H1 (cell line): Measurements from ENCODE around the gene AMT. TPM values are rescaled to one million over a fixed set of nuclear protein-coding genes. Genes with fewer than 3 reads are reported as not detected.

Source experiments
- BACH1 ChIP-seq: IDR thresholded peaks from 2 replicates; pipeline ENCODE4 v1.6.1; 2012; ENCODE audit warnings: low read length, improper control_type of control experiment
- CTBP2 ChIP-seq: IDR thresholded peaks from 2 replicates; pipeline ENCODE4 v1.7.0; 2011; ENCODE audit warnings: borderline replicate concordance, mild to moderate bottlenecking, moderate library complexity, mixed read lengths, low read length; ENCODE audit not compliant: insufficient read depth, insufficient read length
- GTF2F1 ChIP-seq: IDR thresholded peaks from 2 replicates; pipeline ENCODE4 v1.6.1; 2012; ENCODE audit warnings: low read depth, low read length, improper control_type of control experiment, borderline replicate concordance
- polyA plus RNA-seq, 7 experiments: library from polyadenylated mRNA; depleted of rRNA in 3 of 7; stranded (reverse) in 5 of 7; unstranded in 2 of 7; fragments of >200 nt in 5 of 7; fragments of 200-250 nt in 2 of 7; gene quantifications; 1 replicate in 5 of 7; 2 replicates in 1 of 7; 4 replicates in 1 of 7; pipeline versions ENCODE4 v1.2.1 to v1.2.3, GENCODE V29; 2011 to 2013; ENCODE audit warnings: missing spikeins in 2 of 7, mixed read lengths in 2 of 7
- total RNA-seq: library from RNA; stranded (reverse); fragmentation: NEBNext Ultra II Directional; extraction: Animal tissue kit (Norgen Biotek cat#: 25700); gene quantifications from 2 replicates; pipeline ENCODE4 v1.2.1, GENCODE V29; 2021

AMT gene
- total and polyA plus RNA-seq, 2 of the 8 experiments (the other 6 are each of a cell fraction or from before 2014, with no cell fraction given) = 46.5 to 92.4 TPM

- TF ChIP-seq GTF2F1 = no peak
- no peak for TF ChIP-seq CTBP2
- TF ChIP-seq BACH1 = no peak
Observed at GRCh38 chr3:49399461-49399860, 22.8 kb downstream of the AMT start (continued).
